ENCODE data around the gene DBT. TPM values are rescaled to one million over a fixed set of nuclear protein-coding genes. Genes with fewer than 3 reads are reported as not detected.
"Not testable (repeated sequence)": the region's sequence is repeated elsewhere in the genome, so short reads cannot be mapped to it uniquely, and the experiment has no call there.

The DBT gene
- polyA plus RNA-seq, 3 donors = 14.9 to 26.5 (median 24.9) TPM

DNA sequence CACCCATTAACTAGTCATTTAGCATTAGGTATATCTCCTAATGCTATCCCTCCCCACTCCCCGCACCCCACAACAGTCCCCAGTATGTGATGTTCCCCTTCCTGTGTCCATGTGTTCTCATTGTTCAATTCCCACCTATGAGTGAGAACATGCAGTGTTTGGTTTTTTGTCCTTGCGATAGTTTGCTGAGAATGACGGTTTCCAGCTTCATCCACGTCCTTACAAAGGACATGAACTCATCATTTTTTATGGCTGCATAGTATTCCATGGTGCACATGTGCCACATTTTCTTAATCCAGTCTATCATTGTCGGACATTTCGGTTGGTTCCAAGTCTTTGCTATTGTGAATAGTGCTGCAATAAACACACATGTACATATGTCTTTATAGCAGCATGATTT, 8.8 kb upstream of the DBT start:
- DNase-seq = not testable (repeated sequence)

DNA sequence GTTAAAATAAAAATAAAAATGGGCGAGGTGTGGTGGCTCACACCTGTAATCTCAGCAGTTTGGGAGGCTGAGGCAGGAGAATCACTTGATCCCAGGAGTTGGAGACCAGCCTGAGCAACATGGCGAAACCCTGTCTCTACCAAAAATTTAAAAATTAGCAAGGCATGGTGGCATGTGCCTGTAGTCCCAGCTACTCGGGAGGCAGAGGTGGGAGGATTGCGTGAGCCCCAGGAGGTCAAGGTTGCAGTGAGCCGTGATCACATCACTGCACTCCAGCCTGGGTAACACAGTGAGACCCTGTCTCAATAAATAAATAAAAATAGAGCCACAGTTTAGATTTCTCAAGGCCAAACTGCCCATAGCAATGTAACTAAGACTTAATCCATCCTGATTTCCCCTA, 6.6 kb upstream of the DBT start:
- not testable (repeated sequence) for DNase-seq

DNA sequence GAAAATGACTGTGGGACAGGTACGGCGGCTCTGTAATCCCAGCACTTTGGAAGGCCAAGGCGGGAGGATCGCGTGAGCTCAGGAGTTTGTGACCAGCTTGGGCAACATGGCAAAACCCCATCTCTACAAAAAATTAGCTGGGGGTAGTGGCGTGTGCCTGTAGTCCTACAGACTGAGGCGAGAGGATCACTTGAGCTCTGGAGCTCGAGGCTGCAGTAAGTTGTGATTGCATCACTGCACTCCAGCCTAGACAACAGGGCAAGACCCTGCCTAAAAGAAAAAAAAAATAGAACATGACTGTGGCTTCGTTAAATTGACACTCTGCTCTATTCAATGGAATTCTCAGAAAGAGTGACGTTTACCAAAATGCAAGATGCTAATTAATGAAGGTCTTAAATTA, 3.9 kb upstream of the DBT start:
- DNase-seq = no peak

DNA sequence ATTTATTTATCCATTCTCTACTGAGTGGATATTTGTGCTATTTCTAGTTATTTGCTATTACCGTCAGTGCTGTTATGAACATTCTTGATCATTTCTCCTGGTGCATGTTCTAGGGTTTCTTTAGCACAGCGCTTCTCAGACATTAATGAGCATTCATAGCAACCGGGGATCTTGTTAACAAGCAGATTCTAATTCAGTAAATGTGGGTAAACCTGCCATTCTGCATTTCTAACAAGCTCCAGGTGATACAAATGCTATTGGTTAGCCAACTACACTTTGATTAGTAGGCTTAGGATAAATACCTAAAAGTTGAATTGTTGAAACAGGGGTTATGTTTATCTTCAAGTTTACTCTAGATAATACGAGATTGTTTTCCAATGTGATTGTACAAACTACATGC, 3.3 kb upstream of the DBT start:
- DNase-seq = no peak

DNA sequence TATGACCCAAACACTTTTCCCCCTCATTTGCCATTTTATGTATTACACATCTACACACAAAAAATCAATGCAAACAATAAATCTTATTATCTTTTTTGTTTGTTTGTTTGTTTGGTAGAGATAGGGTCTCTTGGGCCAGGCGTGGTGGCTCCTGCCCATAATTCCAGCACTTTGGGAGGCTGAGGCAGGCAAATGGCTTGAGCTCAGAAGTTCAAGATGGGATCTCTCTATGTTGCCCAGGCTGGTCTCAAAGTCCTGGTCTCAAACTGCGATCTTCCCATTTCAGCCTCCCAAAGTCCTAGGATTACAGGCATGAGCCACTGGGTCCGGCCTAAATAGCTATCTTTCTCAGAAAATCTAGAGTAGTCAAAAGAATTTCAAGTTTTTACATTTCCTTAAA, 1.2 kb upstream of the DBT start:
- DNase-seq = no peak

DNA sequence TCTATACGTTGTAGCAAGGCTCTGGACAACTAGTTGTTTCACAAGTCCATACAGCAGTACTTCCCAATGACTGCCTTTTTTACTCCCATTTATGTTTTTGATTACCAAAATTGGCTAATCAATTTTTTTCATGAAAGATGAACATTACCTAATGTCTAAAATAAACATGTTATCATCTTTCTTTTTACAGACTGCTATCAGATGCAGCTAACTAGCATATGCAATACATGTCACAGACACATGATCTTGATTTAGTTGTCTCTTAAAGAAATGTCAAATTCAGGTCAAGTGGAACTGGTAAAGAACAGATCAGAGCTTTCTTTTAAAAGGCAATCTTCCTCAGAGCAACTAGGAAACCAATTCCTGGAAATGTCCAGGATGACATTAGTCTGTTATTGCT, 630 bp upstream of the DBT start:
- no peak for DNase-seq

DNA sequence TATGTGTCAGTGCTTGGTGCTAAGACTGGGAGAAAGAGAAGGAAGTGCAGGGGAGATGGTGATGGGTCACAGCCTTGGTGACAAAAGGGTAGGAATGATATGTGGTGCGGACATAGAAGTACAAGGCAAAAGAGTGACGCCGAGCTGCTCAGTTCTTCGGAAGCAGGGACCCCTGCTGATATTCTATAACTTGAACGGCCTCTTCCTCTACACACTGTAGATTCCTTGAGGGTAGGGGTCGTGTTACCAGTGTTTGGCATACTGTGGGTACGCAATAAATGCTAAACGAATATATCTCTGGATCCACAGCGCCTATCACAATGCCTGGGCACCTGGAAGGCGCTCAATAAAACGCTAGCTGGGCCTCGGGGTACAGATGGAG, 488 bp downstream of the DBT start:
- peak; percentile 3 for DNase-seq

DNA sequence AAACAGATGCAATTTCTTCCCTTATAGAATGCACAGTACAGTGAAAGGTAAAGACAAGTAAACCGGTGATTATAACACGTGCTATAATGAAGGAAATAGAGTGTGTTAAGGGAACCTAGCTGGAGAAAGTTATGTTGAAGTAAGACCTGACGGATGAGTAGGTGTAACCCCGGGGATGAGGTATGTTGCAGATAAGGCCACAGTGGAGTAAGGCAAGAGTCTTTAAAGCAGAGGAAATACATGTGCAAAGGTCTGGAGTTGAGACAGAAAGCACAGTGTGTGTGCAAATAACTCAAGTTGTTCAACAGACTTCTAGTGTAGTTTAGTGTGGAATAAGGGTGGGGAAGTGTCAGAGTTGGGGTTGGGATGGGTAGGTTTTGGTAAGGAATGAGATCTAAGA, 2.9 kb downstream of the DBT start:
- no peak for DNase-seq

DNA sequence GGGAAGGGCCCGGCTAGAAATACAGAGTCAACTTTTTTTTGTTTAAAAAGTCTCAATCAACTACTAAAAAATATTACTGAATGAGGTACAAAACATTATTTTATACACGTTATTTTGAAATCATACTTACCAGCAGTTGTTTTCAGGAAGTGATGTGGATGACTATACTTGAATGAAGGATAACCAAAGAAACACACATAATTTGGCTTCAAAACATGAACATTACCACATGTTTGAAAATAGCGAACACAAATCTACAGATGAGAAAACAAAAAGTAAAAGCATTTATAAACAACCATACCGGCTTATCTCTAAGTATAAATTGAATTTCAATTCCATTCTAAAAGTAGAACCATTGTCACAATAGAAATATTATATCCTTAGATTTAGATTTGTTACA, 9.0 kb downstream of the DBT start:
- DNase-seq = no peak

DNA sequence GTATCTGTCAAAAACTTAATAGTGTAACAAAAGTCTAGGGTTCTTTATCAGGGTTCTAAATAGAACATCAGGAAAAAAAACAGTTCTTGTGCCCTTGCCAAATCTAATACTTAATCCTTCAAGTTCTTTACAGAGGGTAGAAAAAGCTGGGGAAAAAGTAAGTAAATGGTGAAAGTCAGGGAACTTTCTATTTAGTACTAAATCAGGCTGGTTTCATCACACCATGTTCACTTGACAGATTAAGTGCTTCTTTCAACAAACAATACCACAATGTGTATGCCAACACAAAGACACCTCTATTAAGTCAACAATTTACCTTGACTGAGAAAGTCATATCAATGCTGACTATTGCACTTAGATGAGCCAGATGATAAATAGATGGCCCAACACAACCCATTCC, 9.7 kb downstream of the DBT start:
- DNase-seq = no peak

DNA sequence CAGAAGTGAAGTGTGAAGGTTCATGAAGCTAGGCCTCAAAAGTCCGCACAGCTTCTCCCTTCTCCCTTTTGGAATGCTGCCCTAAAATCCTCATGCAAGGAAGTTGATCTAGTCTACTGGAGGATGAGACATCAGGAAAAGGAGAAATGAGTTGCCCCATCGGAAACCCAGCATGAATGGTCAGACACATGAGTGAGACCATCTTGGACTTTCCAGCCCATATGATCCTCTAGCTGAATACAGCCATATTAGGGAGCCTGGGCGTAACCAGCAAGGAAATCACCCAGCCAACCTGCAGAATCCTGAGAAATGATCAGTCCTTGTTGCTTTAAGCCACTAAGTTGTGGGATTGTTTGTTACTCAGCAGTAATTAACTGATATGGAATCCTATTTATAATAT, 12.5 kb downstream of the DBT start:
- DNase-seq = no peak

DNA sequence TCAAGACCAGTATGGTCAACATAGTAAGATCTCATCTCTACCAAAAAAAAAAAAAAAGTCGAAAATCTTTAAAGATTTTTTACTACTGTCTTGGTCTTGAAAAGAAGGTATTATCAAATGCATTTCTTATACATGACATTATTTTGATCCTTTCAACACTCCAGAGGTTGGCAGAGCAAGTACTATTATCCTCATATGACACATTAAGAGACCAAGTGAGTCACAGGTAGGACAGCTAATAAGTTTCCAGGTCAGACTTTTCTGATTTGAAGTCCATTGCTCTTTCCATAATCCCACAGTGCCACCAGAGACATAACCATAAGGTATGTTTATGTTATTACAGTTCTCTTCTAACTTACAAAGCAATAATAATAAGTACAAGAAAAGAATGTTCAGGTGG, 15.2 kb downstream of the DBT start:
- DNase-seq = no peak

DNA sequence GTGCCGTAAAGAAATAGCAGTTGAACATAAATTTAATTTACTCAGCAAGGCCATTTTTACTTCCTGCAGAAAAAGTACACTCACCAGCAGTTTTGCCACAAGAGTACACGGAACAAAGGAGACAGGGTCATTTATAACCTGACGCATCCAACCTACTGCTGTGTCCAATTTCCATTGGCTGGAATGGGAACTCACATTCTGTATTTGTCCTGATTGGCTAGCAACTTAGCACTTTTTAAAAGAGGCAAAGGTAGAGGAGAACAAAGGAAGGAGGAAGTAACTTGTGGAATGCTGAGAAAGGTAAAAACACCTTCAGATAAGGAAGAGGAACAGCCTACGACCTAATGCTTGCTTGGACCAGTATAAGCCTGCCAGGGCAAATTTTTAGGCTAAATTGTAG, 16.1 kb downstream of the DBT start:
- DNase-seq = not testable (repeated sequence)

DNA sequence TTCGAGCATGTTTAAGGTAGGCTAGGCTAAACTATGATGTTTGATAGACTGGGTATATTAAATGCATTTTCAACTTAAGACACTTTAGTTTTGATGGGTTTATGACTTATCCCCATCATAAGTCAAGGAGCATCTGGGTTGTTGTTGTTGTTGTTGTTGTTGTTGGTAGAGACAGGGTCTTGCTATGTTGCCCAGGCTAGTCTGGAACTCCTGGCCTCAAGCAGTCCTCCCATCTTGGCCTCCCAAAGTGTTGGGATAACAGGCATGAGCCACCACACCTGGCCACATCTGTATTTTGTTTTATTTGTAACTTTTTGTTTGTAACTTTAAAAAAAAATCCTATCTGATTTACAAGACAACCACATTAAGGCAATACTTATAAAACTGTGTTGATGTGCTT, 17.5 kb downstream of the DBT start:
- no peak for DNase-seq

DNA sequence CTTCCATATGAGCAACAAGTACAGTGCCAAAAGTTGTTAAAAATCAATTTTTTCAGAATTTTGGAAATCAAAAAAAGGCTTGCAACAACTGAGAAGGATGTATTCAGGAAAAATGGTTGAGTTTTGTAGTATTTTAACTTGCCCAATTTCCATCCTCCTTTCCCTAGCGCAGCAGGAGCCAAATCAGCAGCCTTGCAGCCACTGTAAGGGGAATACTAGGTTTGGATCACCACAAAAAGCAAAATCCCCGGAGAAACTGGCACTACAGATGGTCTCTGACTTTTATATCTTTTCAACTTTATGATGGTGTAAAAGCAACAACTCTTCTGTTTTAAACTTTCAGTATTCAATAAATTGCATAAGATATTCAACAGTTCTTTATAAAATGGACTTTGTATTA, 17.9 kb downstream of the DBT start:
- DNase-seq = no peak

DNA sequence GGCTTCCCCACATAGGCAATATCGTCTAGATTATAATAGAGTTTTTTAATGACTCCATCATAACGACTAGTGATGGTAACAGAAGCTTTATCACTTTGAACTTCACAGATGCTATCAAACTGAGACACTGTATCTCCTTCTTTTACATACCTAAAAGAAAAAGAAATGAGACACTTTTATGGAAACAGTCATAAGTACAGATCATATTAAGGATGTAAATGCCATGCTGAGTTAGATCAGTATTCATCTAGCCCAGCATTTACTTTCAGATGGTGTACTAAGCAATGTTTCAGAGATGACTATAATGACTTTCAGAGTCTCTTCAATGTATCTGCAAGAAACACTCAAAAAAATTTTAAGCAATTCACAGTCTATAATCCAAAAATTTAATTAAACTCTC, 18.9 kb downstream of the DBT start:
- DNase-seq = no peak

DNA sequence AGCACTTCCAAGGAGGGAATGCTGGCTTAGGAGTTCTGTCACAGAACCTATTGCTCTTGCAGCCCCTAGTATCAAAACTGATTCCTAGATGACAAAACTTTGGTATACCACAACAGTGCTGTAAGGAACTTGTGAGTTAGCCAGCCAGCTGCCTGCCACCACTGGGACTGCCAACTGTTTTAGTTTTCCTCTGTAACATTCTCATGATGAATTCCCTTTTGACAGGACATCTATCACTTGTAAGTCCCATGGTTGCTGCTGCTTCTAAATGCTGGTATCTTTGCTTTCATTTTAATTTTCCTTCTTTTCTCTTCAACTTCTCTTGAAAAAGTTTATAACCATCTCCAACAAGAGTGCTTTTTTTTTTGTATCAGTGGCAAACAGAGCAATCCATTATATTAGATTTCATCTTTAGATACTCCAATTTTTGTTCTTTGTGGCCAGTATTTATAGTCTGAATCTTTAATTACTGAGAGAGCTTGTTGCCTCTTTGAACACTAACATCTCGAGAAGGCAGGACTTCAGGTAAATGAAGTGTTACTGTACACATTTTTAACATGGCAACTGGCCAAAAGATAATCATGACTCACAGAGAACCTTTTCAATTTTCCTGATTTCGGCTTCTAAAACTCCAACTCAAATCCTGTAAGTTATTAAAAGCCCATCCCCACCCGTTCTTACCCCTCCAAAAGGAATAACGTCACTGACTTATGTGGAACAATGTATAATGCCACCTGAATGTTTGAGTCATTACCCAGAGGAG, 19.8 kb downstream of the DBT start:
- no peak for DNase-seq

DNA sequence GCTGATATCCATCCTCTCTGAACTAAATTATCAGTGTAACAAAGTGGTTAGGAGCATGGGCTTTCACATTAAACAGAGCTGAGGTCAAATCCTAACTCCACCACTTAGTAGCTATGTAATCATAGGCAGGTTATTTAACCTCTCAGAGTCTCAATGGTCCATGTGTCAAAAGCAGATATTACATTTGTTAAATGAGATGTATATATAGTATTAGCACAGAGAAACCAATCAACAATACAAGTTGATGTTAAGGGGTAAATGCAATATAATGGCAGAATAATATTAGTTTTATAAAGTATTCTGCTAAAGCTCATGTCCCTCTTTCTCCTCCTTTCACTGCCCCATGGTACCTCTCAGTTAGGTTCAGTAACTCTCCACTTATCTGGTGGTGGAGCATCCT, 27.2 kb downstream of the DBT start:
- no peak for DNase-seq

DNA sequence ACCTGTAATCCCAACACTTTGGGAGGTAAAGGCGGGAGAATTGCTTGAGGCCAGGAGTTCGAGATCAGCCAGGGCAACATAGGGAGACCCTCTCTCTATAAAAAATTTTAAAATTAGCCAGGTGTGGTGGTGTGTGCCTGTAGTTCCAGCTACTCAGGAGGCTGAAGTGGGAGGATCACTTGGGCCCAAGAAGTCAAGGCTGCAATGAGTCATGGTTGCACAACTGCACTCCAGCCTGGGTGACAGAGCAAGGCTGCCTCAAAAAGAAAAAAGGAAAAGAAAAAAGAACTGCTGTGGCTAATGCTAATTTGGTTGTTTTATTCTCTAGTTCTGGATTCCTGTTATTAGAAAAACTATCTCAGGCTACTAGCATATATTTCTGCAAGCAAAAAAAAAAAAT, 29.8 kb downstream of the DBT start:
- no peak for DNase-seq

DNA sequence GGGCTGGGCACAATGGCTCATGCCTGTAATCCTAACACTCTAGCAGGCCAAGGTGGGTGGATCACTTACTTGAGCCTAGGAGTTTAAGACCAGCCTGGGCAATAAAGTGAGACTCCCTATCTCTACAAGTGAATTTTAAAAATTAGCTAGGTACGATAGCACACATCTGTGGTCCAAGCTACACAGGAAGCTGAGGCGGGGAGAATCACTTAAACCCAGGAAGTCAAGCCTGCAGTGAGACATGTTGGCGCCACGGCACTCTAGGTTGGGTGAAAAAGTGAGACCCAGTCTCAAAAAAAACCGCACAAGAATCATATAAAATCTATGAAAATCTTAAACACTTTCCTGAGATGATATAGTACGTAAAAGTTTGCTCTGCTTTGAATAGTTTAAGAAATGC, 30.2 kb downstream of the DBT start:
- no peak for DNase-seq

DNA sequence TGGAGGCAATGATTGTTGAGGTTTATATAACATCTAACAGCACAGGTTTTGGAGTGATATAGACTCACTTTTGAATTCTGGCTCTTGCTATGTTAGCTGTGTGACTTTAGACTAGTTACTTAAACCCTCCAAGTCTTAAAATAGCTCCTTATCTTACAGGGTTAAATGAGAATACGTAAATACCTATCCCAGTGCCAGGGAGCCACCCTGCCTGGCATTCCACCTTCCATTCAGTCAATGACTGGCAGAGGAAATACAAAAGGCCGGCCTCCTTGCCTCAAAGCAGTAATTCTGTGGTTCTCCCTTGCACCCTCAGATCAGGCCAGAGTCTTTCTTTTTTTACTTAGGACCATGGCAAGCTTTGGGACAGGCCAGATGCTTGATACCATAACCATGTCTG, 31.8 kb downstream of the DBT start:
- DNase-seq = no peak

DNA sequence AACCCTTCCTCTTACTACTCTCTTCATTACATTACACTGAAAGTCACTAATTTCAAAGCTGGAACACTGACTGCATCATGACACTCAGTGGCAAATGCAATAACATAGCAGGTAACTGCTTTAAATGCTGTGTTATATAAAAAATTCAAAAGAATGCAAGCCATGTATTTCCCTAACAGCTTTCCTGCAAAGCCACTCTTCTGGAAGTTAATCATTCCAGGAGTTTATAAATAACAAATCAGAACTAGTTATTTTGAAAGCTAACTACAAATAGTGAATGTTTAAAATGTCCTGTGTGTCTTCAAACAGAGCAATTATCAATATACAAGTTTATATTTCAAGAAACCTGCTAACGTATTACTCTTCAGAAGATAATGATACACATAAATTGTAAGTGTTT, 34.5 kb downstream of the DBT start:
- no peak for DNase-seq

DNA sequence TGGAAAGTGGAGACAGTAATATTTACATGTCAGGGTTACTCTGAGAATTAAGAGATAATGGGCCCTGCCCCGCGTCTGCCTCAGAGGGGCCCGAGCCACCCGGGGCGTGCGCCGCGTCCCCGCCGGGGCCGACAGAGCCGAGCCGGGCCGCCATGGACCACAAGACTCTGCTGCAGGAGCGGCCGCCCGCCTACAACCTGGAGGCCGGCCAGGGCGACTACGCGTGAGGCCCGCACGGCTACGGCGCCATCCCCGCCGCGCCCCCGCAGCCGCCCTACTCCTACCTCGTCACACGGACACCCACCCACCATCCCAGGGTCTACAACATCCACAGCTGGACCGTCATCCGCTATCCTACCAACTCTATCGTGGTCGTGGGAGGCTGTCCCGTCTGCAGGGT, 36.5 kb downstream of the DBT start:
- DNase-seq = no peak

DNA sequence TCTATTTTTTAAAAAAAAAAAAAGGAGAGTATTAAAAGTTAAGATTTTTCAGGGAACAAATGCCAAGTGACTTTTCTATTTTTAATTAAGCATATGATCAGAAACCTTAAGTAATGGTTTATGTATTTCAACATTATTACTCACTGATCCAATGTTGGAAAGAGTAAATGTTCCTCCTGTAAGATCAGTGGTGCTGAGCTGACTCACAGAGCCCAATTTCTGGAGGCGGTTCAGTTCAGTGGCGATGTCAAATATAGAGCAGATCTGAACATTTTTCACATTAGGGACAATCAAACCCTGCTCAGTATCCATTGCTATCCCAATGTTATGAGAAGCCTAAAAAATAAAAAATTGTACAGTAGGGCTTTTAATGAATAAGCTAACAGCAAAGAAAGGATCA, 43.3 kb downstream of the DBT start:
- DNase-seq = no peak

DNA sequence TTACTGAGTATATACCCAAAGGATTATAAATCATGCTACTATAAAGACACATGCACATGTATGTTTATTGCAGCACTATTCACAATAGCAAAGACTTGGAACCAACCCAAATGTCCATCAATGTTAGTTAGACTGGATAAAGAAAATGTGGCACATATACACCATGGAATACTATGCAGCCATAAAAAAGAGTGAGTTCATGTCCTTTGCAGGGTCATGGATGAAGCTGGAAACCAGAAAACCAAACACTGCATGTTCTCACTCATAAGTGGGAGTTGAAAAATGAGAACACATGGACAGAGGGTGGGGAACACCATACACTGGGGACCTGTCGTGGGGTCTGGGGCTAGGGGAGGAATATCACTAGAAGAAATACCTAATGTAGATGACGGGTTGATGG, 44.0 kb downstream of the DBT start:
- not testable (repeated sequence) for DNase-seq
